PC-9 (cell line): ENCODE measurements around the gene PSMG3. TPM values are rescaled to one million over a fixed set of nuclear protein-coding genes. Genes with fewer than 3 reads are reported as not detected.
A peak's percentile ranks its signal among the peaks of the same experiment; 100 is the strongest.

ENCODE experiments used
- BruUV-seq: library from RNA; stranded (reverse); fragments of 400-500 nt; replicated peaks from 2 replicates; lab custom pipeline; 2021; lab: Mats Ljungman, UMichigan
- CTCF ChIA-PET: fragments of 300-600 bp; sonication (Branson Sonifier 250); formaldehyde crosslinking; loops from one replicate; lab custom pipeline; 2022; ENCODE audit warnings: antibody characterized with exemption; lab: Charles Lee
- POLR2A ChIA-PET: fragments of 300-600 bp; sonication (Branson Sonifier 250); formaldehyde crosslinking; loops from one replicate; lab custom pipeline; 2022; ENCODE audit warnings: antibody characterized with exemption; ENCODE audit not compliant: unreplicated experiment; lab: Charles Lee
- DNase-seq, 2 experiments: peaks; one replicate each; pipeline versions ENCODE4 v3.0.0 to v3.0.0-alpha.2; 2015 to 2022; ENCODE audit warnings: mixed read lengths in 1 of 2
- H2AFZ ChIP-seq: fragments of 200-600 bp; sonication (generic); 2 replicates; pipeline ENCODE4 v1.8.1; 2017; ENCODE audit warnings: antibody characterized with exemption
- H3F3A ChIP-seq: fragments of 200-600 bp; sonication (generic); 2 replicates; pipeline ENCODE4 v1.8.1; 2017; ENCODE audit warnings: antibody characterized with exemption, mild to moderate bottlenecking, low read depth; ENCODE audit not compliant: insufficient read depth
- H3K27ac ChIP-seq: fragments of 200-600 bp; sonication (generic); 2 replicates; pipeline ENCODE4 v1.6.1; 2016; ENCODE audit warnings: mixed run types
- H3K27me3 ChIP-seq: fragments of 200-600 bp; sonication (generic); 2 replicates; pipeline ENCODE4 v1.6.1; 2016; ENCODE audit warnings: low read depth, mixed run types; ENCODE audit not compliant: insufficient read depth
- H3K36me3 ChIP-seq: fragments of 200-600 bp; sonication (generic); 2 replicates; pipeline ENCODE4 v1.6.1; 2016; ENCODE audit warnings: low read depth, mixed run types
- H3K4me1 ChIP-seq: fragments of 200-600 bp; sonication (generic); replicated peaks from 2 replicates; pipeline ENCODE4 v1.6.1; 2016; ENCODE audit warnings: mixed run types; ENCODE audit not compliant: insufficient read depth
- H3K4me2 ChIP-seq: fragments of 200-600 bp; sonication (generic); 2 replicates; pipeline ENCODE4 v1.6.1; 2017; ENCODE audit warnings: mixed run types
- H3K4me3 ChIP-seq: fragments of 200-600 bp; sonication (generic); 2 replicates; pipeline ENCODE4 v1.6.1; 2016; ENCODE audit warnings: mixed run types
- H3K79me2 ChIP-seq: fragments of 200-600 bp; sonication (generic); 2 replicates; pipeline ENCODE4 v1.6.1; 2017; ENCODE audit warnings: low read depth, mixed run types
- H3K9me2 ChIP-seq: fragments of 200-600 bp; sonication (generic); 2 replicates; pipeline ENCODE4 v1.8.1; 2017; ENCODE audit warnings: mild to moderate bottlenecking; ENCODE audit not compliant: insufficient read depth
- H3K9me3 ChIP-seq: fragments of 200-600 bp; sonication (generic); 2 replicates; pipeline ENCODE4 v1.8.1; 2016; ENCODE audit warnings: low read depth; ENCODE audit not compliant: insufficient read depth
- H4K20me1 ChIP-seq: fragments of 200-600 bp; sonication (generic); 2 replicates; pipeline ENCODE4 v1.8.1; 2017; ENCODE audit not compliant: insufficient read depth
- EZH2 ChIP-seq: fragments of 200-600 bp; sonication (generic); IDR thresholded peaks from 2 replicates; pipeline ENCODE4 v1.8.0; 2017; ENCODE audit warnings: antibody characterized with exemption, low read depth
- intact Hi-C: fragments of 100-400 bp; cut with micrococcal nuclease; formaldehyde crosslinking; loops from one replicate; pipeline ENCODE4 v1.10.0; 2022; ENCODE audit not compliant: unreplicated experiment
- total RNA-seq: library from RNA; stranded (reverse); gene quantifications from 2 replicates; pipeline ENCODE4 v1.2.3, GENCODE V29; 2021
- TF ChIP-seq, protein P1 (sequence below): fragments of 200-600 bp; sonication (generic); conservative IDR thresholded peaks from 2 replicates; pipeline ENCODE4 v1.6.1; 2017; ENCODE audit warnings: mixed run types, antibody characterized with exemption, mild to moderate bottlenecking, moderate library complexity

The PSMG3 gene
- total RNA-seq, 1 experiment from 2014 or later, result 63.3 TPM

GRCh38 chr7:1558181-1558811, 11.5 kb downstream of the PSMG3 start:
- H3K9me3 ChIP-seq, result no peaks in the 10 kb centered on the region
- peak overlapping the region; percentile 76 for H3K4me2 ChIP-seq
- no peaks in the 10 kb centered on the region for H3K36me3 ChIP-seq
- H3K27me3 ChIP-seq, result no peaks in the 10 kb centered on the region
- no peak overlapping the region for H3K4me3 ChIP-seq
- H2AFZ ChIP-seq, result no peak overlapping the region
- H4K20me1 ChIP-seq, result peaks cover 8% of the 10 kb centered on the region
- no peak for DNase-seq
- no TSS peak for BruUV-seq
- peaks cover 16% of the 10 kb centered on the region for H3K79me2 ChIP-seq
- CTCF ChIA-PET, result no interaction called here
- H3K4me1 ChIP-seq, result peaks cover 62% of the 10 kb centered on the region
- TF ChIP-seq, protein P1, sequence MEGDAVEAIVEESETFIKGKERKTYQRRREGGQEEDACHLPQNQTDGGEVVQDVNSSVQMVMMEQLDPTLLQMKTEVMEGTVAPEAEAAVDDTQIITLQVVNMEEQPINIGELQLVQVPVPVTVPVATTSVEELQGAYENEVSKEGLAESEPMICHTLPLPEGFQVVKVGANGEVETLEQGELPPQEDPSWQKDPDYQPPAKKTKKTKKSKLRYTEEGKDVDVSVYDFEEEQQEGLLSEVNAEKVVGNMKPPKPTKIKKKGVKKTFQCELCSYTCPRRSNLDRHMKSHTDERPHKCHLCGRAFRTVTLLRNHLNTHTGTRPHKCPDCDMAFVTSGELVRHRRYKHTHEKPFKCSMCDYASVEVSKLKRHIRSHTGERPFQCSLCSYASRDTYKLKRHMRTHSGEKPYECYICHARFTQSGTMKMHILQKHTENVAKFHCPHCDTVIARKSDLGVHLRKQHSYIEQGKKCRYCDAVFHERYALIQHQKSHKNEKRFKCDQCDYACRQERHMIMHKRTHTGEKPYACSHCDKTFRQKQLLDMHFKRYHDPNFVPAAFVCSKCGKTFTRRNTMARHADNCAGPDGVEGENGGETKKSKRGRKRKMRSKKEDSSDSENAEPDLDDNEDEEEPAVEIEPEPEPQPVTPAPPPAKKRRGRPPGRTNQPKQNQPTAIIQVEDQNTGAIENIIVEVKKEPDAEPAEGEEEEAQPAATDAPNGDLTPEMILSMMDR, result peak; percentile 36; the same call in 1 of the 2 replicates
- TF ChIP-seq EZH2, result no peak
- peaks cover 38% of the 10 kb centered on the region for H3F3A ChIP-seq
- peak overlapping the region; percentile 82 for H3K27ac ChIP-seq
- H3K9me2 ChIP-seq, result no peaks in the 10 kb centered on the region
- intact Hi-C loops, result no loop called here
- POLR2A ChIA-PET, result no interaction called here

DNA sequence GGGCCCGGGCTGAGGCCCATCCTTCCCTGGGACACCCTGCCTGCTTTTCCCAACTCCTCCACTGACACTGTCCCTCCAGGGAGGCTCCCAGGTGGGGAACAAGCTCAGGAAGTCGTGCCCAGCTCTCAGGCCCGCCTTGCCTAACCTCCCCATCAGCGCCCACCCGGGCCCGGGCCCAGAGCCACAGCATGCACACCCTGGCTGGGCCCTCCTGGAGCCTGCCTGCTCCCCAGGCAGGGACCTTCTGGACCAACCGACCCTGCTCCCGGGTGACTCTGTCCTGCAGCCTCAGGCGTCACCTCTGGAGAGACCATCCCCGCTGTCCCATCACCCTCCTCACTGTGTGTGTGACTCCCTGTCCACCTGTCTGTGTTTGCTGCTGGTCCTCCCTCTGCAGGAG, 12.1 kb downstream of the PSMG3 start:
- H3K36me3 ChIP-seq, result no peaks in the 10 kb centered on the region
- H3K4me3 ChIP-seq, result no peak overlapping the region
- H3K4me1 ChIP-seq, result peaks cover 62% of the 10 kb centered on the region
- no peaks in the 10 kb centered on the region for H3K9me2 ChIP-seq
- peaks cover 9% of the 10 kb centered on the region for H4K20me1 ChIP-seq
- no TSS peak for BruUV-seq
- H3K79me2 ChIP-seq, result peaks cover 16% of the 10 kb centered on the region
- H3F3A ChIP-seq, result peaks cover 35% of the 10 kb centered on the region
- intact Hi-C loops, result loop anchor here (2.0 kb wide), 1 partner anchor 13 kb away; the partner anchor contains the start of gene PSMG3
- peak overlapping the region; percentile 76; the same call in 1 of the 2 replicates for H3K4me2 ChIP-seq
- TF ChIP-seq EZH2, result no peak
- TF ChIP-seq, protein P1, result no peak
- ChIA-PET POLR2A (no interaction called here), CTCF (no interaction called here)
- no peaks in the 10 kb centered on the region for H3K9me3 ChIP-seq
- DNase-seq, result no peak
- H3K27me3 ChIP-seq, result no peaks in the 10 kb centered on the region
- no peak overlapping the region for H3K27ac ChIP-seq
- no peak overlapping the region for H2AFZ ChIP-seq

DNA sequence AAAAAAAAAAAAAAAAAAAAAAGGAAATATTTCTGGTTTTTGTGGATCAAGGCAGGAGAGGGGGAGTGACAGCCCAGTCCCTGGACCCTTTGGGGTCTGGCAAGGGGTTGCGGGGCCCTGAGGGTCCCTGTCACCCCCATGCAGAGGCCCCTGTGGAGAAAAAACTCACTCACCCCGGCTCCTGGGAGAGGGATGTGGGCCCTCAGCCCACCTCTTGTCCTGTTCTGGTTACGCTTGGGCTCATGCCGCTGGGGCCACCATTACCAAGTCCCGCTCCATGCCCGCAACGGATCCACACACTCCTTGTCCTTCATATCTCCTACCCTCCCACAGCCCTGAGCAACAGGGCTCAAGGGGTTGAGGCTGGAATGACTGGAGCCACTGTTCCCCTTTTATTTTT, 12.8 kb downstream of the PSMG3 start:
- BruUV-seq, result no TSS peak
- CTCF ChIA-PET, result interaction anchor here (0.9 to 1.9 kb wide), 4 partner anchors 23 to 83 kb away, joined by 3 to 12 read pairs (median 6); partner anchors contain the start of gene INTS1
- intact Hi-C loops, result loop anchor here (2.0 kb wide), 1 partner anchor 14 kb away; the partner anchor contains the start of gene PSMG3

More for the DNA sequence above, 12.8 kb downstream of the PSMG3 start:
- no peaks in the 10 kb centered on the region for H3K9me2 ChIP-seq
- peaks cover 16% of the 10 kb centered on the region for H3K79me2 ChIP-seq
- H3F3A ChIP-seq, result peaks cover 35% of the 10 kb centered on the region
- no peak for DNase-seq
- no peaks in the 10 kb centered on the region for H3K27me3 ChIP-seq
- no peak overlapping the region for H3K4me3 ChIP-seq
- no peak overlapping the region for H2AFZ ChIP-seq
- POLR2A ChIA-PET, result interaction anchor here (0.6 to 1.2 kb wide), 2 partner anchors 23 to 971 kb away, joined by 6 to 14 read pairs; no protein-coding TSS in a partner anchor
- H3K9me3 ChIP-seq, result no peaks in the 10 kb centered on the region
- H3K4me1 ChIP-seq, result peaks cover 62% of the 10 kb centered on the region
- TF ChIP-seq, protein P1, result no peak
- TF ChIP-seq EZH2, result no peak
- peak overlapping the region; percentile 94 for H3K4me2 ChIP-seq
- peaks cover 16% of the 10 kb centered on the region for H4K20me1 ChIP-seq
- H3K36me3 ChIP-seq, result no peaks in the 10 kb centered on the region
- peak overlapping the region; percentile 14; the same call in 1 of the 2 replicates for H3K27ac ChIP-seq
